Astrocyte (in vitro differentiated cells and primary cell): ENCODE results near the gene EFS.

Experiments
- EZH2 ChIP-seq: IDR thresholded peaks from 2 replicates; pipeline ENCODE4 v1.6.1; 2012; ENCODE audit warnings: mild to moderate bottlenecking, low read length, inconsistent platforms; ENCODE audit not compliant: insufficient read depth
- TF ChIP-seq, protein P1 (sequence below): IDR thresholded peaks from 2 replicates; pipeline ENCODE4 v1.5.1; 2011; ENCODE audit warnings: low read depth, mild to moderate bottlenecking, inconsistent platforms, low read length, moderate library complexity; ENCODE audit not compliant: insufficient read depth

DNA sequence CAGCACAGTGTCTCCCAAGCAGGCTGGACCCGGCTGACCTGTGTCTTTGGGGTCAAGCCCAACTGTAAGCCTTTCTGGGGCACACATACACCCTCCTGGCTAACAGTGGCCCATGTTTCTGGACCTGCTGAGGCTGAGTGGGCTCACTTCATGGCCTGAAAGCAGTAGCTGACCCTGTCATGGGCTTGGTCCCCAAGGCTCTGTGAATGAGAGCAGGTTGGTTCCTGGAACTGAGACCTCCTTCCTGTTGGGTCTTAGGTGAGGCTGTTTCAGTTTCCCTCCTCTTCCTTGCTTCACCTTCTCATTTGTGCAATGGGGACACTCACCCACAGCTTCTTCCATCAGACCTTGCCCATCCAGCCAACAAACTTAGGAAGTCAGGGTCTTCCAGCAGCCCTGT lies 6.9 kb upstream of the EFS start:
- TF ChIP-seq, protein P1, sequence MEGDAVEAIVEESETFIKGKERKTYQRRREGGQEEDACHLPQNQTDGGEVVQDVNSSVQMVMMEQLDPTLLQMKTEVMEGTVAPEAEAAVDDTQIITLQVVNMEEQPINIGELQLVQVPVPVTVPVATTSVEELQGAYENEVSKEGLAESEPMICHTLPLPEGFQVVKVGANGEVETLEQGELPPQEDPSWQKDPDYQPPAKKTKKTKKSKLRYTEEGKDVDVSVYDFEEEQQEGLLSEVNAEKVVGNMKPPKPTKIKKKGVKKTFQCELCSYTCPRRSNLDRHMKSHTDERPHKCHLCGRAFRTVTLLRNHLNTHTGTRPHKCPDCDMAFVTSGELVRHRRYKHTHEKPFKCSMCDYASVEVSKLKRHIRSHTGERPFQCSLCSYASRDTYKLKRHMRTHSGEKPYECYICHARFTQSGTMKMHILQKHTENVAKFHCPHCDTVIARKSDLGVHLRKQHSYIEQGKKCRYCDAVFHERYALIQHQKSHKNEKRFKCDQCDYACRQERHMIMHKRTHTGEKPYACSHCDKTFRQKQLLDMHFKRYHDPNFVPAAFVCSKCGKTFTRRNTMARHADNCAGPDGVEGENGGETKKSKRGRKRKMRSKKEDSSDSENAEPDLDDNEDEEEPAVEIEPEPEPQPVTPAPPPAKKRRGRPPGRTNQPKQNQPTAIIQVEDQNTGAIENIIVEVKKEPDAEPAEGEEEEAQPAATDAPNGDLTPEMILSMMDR: no peak
- TF ChIP-seq EZH2: no peak
